Measurements from ENCODE around the gene CSNK1D. TPM values are rescaled to one million over a fixed set of nuclear protein-coding genes. Genes with fewer than 3 reads are reported as not detected.

The CSNK1D gene
- total RNA-seq, 1 experiment from 2014 or later = 111 TPM

DNA sequence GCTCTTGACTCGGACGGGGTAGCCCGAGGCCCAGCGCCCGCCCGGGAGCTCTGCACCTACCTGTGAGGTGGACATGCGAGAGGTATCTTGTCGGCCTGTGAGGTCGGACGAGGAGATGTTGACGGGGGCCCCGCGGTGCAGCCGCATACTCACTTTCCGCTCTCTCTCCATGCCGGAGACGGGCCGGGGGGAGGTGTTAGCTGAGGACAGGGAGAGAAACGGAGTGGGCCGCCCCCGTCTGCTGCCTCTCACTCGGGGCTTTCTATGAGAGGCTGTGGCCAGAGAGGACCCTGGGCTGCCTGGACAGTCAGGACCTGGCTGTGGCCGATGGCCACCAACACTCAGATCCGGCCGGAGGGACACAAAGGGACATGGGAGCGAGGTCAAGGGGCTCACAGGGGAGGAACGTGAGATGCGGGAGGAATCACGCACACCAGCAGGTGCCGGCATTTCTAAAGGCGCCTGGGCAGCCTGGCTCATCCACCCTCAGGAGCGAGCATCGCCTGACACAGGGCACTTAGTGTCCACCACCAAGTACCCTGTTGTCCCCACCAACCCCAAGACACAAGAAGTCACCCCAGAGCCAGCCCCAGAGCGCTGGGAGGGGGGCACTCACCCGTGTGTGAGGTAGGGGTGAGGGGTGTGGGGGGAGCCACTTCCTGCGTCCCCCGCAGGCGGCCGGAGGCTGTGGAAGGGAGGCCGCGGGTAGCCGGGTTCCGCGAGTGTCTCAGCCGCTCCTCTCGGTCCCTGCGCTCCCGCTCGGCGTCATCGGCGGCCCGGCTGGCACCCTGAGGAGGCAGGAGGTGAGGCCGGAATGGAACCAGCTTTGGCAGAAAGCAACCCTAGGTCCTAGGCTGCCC, 24.5 kb downstream of the CSNK1D start:
- Mint-ChIP-seq H3K4me1 (no peaks in the 10 kb centered on the region), H3K27me3 (ENCODE audit: low read depth) (no peaks in the 10 kb centered on the region), H3K9me3 (no peaks in the 10 kb centered on the region), H3K4me3 (no peak overlapping the region), H3K27ac (no peak overlapping the region; the same call in 1 of the 2 replicates), H3K36me3 (peaks cover 80% of the 10 kb centered on the region)
- no peak for TF ChIP-seq ZNF219 (CRISPR knock-in tag; IDR thresholded peaks at IDR 0.05; ENCODE audit: borderline replicate concordance)
- TF ChIP-seq, protein P1, sequence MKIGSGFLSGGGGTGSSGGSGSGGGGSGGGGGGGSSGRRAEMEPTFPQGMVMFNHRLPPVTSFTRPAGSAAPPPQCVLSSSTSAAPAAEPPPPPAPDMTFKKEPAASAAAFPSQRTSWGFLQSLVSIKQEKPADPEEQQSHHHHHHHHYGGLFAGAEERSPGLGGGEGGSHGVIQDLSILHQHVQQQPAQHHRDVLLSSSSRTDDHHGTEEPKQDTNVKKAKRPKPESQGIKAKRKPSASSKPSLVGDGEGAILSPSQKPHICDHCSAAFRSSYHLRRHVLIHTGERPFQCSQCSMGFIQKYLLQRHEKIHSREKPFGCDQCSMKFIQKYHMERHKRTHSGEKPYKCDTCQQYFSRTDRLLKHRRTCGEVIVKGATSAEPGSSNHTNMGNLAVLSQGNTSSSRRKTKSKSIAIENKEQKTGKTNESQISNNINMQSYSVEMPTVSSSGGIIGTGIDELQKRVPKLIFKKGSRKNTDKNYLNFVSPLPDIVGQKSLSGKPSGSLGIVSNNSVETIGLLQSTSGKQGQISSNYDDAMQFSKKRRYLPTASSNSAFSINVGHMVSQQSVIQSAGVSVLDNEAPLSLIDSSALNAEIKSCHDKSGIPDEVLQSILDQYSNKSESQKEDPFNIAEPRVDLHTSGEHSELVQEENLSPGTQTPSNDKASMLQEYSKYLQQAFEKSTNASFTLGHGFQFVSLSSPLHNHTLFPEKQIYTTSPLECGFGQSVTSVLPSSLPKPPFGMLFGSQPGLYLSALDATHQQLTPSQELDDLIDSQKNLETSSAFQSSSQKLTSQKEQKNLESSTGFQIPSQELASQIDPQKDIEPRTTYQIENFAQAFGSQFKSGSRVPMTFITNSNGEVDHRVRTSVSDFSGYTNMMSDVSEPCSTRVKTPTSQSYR (CRISPR knock-in tag; IDR thresholded peaks at IDR 0.05) = no peak
- no peak for TF ChIP-seq NFE2L1 (CRISPR knock-in tag; IDR thresholded peaks at IDR 0.05)
- TF ChIP-seq, protein P2, sequence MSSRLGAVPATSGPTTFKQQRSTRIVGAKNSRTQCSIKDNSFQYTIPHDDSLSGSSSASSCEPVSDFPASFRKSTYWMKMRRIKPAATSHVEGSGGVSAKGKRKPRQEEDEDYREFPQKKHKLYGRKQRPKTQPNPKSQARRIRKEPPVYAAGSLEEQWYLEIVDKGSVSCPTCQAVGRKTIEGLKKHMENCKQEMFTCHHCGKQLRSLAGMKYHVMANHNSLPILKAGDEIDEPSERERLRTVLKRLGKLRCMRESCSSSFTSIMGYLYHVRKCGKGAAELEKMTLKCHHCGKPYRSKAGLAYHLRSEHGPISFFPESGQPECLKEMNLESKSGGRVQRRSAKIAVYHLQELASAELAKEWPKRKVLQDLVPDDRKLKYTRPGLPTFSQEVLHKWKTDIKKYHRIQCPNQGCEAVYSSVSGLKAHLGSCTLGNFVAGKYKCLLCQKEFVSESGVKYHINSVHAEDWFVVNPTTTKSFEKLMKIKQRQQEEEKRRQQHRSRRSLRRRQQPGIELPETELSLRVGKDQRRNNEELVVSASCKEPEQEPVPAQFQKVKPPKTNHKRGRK (CRISPR knock-in tag; IDR thresholded peaks at IDR 0.05; ENCODE audit: borderline replicate concordance) = no peak
- no peak for TF ChIP-seq ZNF423 (CRISPR knock-in tag; IDR thresholded peaks at IDR 0.05)
- TF ChIP-seq, protein P3, sequence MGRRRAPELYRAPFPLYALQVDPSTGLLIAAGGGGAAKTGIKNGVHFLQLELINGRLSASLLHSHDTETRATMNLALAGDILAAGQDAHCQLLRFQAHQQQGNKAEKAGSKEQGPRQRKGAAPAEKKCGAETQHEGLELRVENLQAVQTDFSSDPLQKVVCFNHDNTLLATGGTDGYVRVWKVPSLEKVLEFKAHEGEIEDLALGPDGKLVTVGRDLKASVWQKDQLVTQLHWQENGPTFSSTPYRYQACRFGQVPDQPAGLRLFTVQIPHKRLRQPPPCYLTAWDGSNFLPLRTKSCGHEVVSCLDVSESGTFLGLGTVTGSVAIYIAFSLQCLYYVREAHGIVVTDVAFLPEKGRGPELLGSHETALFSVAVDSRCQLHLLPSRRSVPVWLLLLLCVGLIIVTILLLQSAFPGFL (CRISPR knock-in tag; IDR thresholded peaks at IDR 0.05; ENCODE audit: borderline replicate concordance) = no peak
- TF ChIP-seq SMAD4 (CRISPR knock-in tag; IDR thresholded peaks at IDR 0.05) = no peak
- no peak for TF ChIP-seq ZNF138 (CRISPR knock-in tag; conservative IDR thresholded peaks at IDR 0.05)
- no peak for TF ChIP-seq HMGA2 (CRISPR knock-in tag; IDR thresholded peaks at IDR 0.05)
- TF ChIP-seq, protein P4, sequence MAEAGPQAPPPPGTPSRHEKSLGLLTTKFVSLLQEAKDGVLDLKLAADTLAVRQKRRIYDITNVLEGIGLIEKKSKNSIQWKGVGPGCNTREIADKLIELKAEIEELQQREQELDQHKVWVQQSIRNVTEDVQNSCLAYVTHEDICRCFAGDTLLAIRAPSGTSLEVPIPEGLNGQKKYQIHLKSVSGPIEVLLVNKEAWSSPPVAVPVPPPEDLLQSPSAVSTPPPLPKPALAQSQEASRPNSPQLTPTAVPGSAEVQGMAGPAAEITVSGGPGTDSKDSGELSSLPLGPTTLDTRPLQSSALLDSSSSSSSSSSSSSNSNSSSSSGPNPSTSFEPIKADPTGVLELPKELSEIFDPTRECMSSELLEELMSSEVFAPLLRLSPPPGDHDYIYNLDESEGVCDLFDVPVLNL (CRISPR knock-in tag; IDR thresholded peaks at IDR 0.05; ENCODE audit: borderline replicate concordance, low read depth) = no peak
- TF ChIP-seq, protein P5, sequence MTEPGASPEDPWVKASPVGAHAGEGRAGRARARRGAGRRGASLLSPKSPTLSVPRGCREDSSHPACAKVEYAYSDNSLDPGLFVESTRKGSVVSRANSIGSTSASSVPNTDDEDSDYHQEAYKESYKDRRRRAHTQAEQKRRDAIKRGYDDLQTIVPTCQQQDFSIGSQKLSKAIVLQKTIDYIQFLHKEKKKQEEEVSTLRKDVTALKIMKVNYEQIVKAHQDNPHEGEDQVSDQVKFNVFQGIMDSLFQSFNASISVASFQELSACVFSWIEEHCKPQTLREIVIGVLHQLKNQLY (CRISPR knock-in tag; IDR thresholded peaks at IDR 0.05) = no peak
- no peak for TF ChIP-seq ATF1 (CRISPR knock-in tag; IDR thresholded peaks at IDR 0.05)
- TF ChIP-seq TEAD4 (CRISPR knock-in tag; IDR thresholded peaks at IDR 0.05) = no peak
- TF ChIP-seq, protein P6, sequence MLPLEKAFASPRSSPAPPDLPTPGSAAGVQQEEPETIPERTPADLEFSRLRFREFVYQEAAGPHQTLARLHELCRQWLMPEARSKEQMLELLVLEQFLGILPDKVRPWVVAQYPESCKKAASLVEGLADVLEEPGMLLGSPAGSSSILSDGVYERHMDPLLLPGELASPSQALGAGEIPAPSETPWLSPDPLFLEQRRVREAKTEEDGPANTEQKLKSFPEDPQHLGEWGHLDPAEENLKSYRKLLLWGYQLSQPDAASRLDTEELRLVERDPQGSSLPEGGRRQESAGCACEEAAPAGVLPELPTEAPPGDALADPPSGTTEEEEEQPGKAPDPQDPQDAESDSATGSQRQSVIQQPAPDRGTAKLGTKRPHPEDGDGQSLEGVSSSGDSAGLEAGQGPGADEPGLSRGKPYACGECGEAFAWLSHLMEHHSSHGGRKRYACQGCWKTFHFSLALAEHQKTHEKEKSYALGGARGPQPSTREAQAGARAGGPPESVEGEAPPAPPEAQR (CRISPR knock-in tag; IDR thresholded peaks at IDR 0.05) = no peak
- ChIA-PET POLR2A (no interaction called here), CTCF (no interaction called here)
- DNase-seq (ENCODE audit: low spot score) = no peak
- ATAC-seq = no peak
